Panc1 (cell line): ENCODE results near the gene TMEM240. TPM values are rescaled to one million over a fixed set of nuclear protein-coding genes. Genes with fewer than 3 reads are reported as not detected.
"Not testable (repeated sequence)": the region's sequence is repeated elsewhere in the genome, so short reads cannot be mapped to it uniquely, and the experiment has no call there.

Experiments used
- ATAC-seq: fragments of 200-7000 bp; cut with Tn5 transposase; 2 replicates; pipeline ENCODE4 v1.9.1; 2020; ENCODE audit warnings: mild to moderate bottlenecking, moderate library complexity
- BruUV-seq: library from RNA; stranded (reverse); fragments of 400-500 nt; replicated peaks from 2 replicates; lab custom pipeline; 2021; lab: Mats Ljungman, UMichigan
- CTCF ChIA-PET: fragments of 300-600 bp; sonication (Branson Sonifier 250); formaldehyde crosslinking; loops from one replicate; lab custom pipeline; 2022; ENCODE audit warnings: antibody characterized with exemption; lab: Charles Lee
- POLR2A ChIA-PET: fragments of 300-600 bp; sonication (Branson Sonifier 250); formaldehyde crosslinking; loops from one replicate; lab custom pipeline; 2022; ENCODE audit warnings: antibody characterized with exemption; lab: Charles Lee
- DNase-seq: peaks from one replicate; pipeline ENCODE4 v3.0.0-alpha.2; 2010; ENCODE audit warnings: low read depth, low spot score
- H3K27ac ChIP-seq: 2 replicates; pipeline ENCODE4 v1.5.1; 2011; ENCODE audit warnings: mild to moderate bottlenecking, low read length, inconsistent platforms
- H3K27me3 ChIP-seq: fragments of 200-500 bp; sonication (Bioruptor generic); 2 replicates; pipeline ENCODE4 v1.6.0; 2014; ENCODE audit warnings: low read length, inconsistent platforms; ENCODE audit not compliant: control insufficient read depth, insufficient read depth
- H3K36me3 ChIP-seq: fragments of 200-500 bp; sonication (Bioruptor generic); 2 replicates; pipeline ENCODE4 v1.5.1; 2014; ENCODE audit warnings: inconsistent platforms, mild to moderate bottlenecking, low read length, moderate library complexity; ENCODE audit not compliant: control insufficient read depth, insufficient read depth
- H3K4me1 ChIP-seq: 2 replicates; pipeline ENCODE4 v1.5.1; 2011; ENCODE audit warnings: inconsistent platforms, mild to moderate bottlenecking, low read length, moderate library complexity; ENCODE audit not compliant: control insufficient read depth, insufficient read depth
- H3K4me3 ChIP-seq, 2 experiments: 2 replicates each; pipeline ENCODE4 v1.5.1; 2011 to 2012; ENCODE audit warnings: low read depth in 2 of 2, low read length in 2 of 2, mild to moderate bottlenecking in 2 of 2, inconsistent platforms in 1 of 2, moderate library complexity in 1 of 2
- H3K9me3 ChIP-seq: fragments of 200-500 bp; sonication (Bioruptor generic); 2 replicates; pipeline ENCODE4 v1.5.1; 2014; ENCODE audit warnings: low read depth, mild to moderate bottlenecking, inconsistent platforms, low read length, moderate library complexity; ENCODE audit not compliant: control insufficient read depth, insufficient read depth
- CTCF ChIP-seq: fragments of 450-650 bp; IDR thresholded peaks from 2 replicates; pipeline ENCODE4 v1.5.1; 2017; ENCODE audit warnings: mild to moderate bottlenecking
- POLR2AphosphoS5 ChIP-seq: IDR thresholded peaks from 2 replicates; pipeline ENCODE4 v1.6.1; 2012; ENCODE audit warnings: mild to moderate bottlenecking, low read depth, low read length, moderate library complexity
- REST ChIP-seq, 2 experiments: IDR thresholded peaks; 2 replicates each; pipeline ENCODE4 v1.6.1; 2011 to 2012; ENCODE audit warnings: low read depth in 2 of 2, control low read depth in 1 of 2, low read length in 1 of 2, mild to moderate bottlenecking in 1 of 2, moderate library complexity in 1 of 2; ENCODE audit not compliant: insufficient read depth in 1 of 2
- SIN3A ChIP-seq: IDR thresholded peaks from 2 replicates; pipeline ENCODE4 v1.6.1; 2012; ENCODE audit warnings: low read depth, mild to moderate bottlenecking, low read length, moderate library complexity, borderline replicate concordance; ENCODE audit not compliant: insufficient read depth
- TCF7L2 ChIP-seq: IDR thresholded peaks from 2 replicates; pipeline ENCODE4 v1.6.1; 2011; ENCODE audit warnings: mild to moderate bottlenecking, low read depth, low read length, inconsistent platforms
- in situ Hi-C: cut with HindIII; loops from 2 replicates; pipeline ENCODE4 v1.10.0; 2016; ENCODE audit warnings: low sequenced_read_pairs, low pct_unique_long_range_greater_than_20kb
- intact Hi-C: fragments of 100-400 bp; cut with micrococcal nuclease; formaldehyde crosslinking; loops from one replicate; pipeline ENCODE4 v1.10.0; 2022; ENCODE audit not compliant: unreplicated experiment
- total RNA-seq: library from RNA; stranded (reverse); gene quantifications from one replicate; pipeline ENCODE4 v1.2.1, GENCODE V29; 2021; ENCODE audit not compliant: unreplicated experiment

Gene TMEM240
- total RNA-seq, 1 experiment from 2014 or later, result 4.1 TPM

- ATAC-seq (no peak), DNase-seq (no peak)
- no TSS peak for BruUV-seq
- ChIA-PET CTCF (no interaction called here), POLR2A (no interaction called here)
- intact Hi-C loops, result no loop called here
- in situ Hi-C loops, result no loop called here
- H3K27me3 ChIP-seq, result no peaks in the 10 kb centered on the region
- H3K36me3 ChIP-seq, result no peaks in the 10 kb centered on the region; the same call in 1 of the 2 replicates
- TF ChIP-seq POLR2AphosphoS5 (no peak), REST (IDR thresholded peaks at IDR 0.05; ENCODE audit: insufficient read depth in 1 of 2, low read depth in 2 of 2, low read length in 1 of 2) (no peak), TCF7L2 (no peak), CTCF (no peak), SIN3A (no peak)
- no peaks in the 10 kb centered on the region for H3K9me3 ChIP-seq
- no peak overlapping the region for H3K4me3 ChIP-seq
- no peaks in the 10 kb centered on the region for H3K4me1 ChIP-seq
- no peak overlapping the region for H3K27ac ChIP-seq
Measured at GRCh38 chr1:1521331-1521730, 19.1 kb downstream of the TMEM240 start.

GRCh38 chr1:1519805-1520505 is 20.5 kb downstream of the TMEM240 start:
- in situ Hi-C loops, POLR2A ChIA-PET: not testable (repeated sequence)
- CTCF ChIA-PET, result interaction anchor here (0.6 kb wide), 1 partner anchor 33 kb away, joined by 7 read pairs; no protein-coding TSS in a partner anchor

GRCh38 chr1:1518621-1519007 is 21.8 kb downstream of the TMEM240 start:
- H3K9me3 ChIP-seq, BruUV-seq, ATAC-seq, H3K4me3 ChIP-seq, intact Hi-C loops, H3K4me1 ChIP-seq, H3K27ac ChIP-seq, POLR2A ChIA-PET, DNase-seq, CTCF ChIA-PET, in situ Hi-C loops, H3K36me3 ChIP-seq, H3K27me3 ChIP-seq: not testable (repeated sequence)

More at GRCh38 chr1:1519805-1520505, 20.5 kb downstream of the TMEM240 start:
- H3K4me1 ChIP-seq, H3K9me3 ChIP-seq, H3K27ac ChIP-seq, intact Hi-C loops, ATAC-seq, H3K36me3 ChIP-seq, H3K27me3 ChIP-seq, DNase-seq, BruUV-seq, H3K4me3 ChIP-seq: not testable (repeated sequence)
